Panc1 (cell line): ENCODE results near the gene DTNB. TPM values are rescaled to one million over a fixed set of nuclear protein-coding genes. Genes with fewer than 3 reads are reported as not detected.

Experiments used
- ATAC-seq: fragments of 200-7000 bp; cut with Tn5 transposase; 2 replicates; pipeline ENCODE4 v1.9.1; 2020; ENCODE audit warnings: mild to moderate bottlenecking, moderate library complexity
- BruUV-seq: library from RNA; stranded (reverse); fragments of 400-500 nt; replicated peaks from 2 replicates; lab custom pipeline; 2021; lab: Mats Ljungman, UMichigan
- CTCF ChIA-PET: fragments of 300-600 bp; sonication (Branson Sonifier 250); formaldehyde crosslinking; loops from one replicate; lab custom pipeline; 2022; ENCODE audit warnings: antibody characterized with exemption; lab: Charles Lee
- POLR2A ChIA-PET: fragments of 300-600 bp; sonication (Branson Sonifier 250); formaldehyde crosslinking; loops from one replicate; lab custom pipeline; 2022; ENCODE audit warnings: antibody characterized with exemption; lab: Charles Lee
- DNase-seq: peaks from one replicate; pipeline ENCODE4 v3.0.0-alpha.2; 2010; ENCODE audit warnings: low read depth, low spot score
- H3K27ac ChIP-seq: 2 replicates; pipeline ENCODE4 v1.5.1; 2011; ENCODE audit warnings: mild to moderate bottlenecking, low read length, inconsistent platforms
- H3K27me3 ChIP-seq: fragments of 200-500 bp; sonication (Bioruptor generic); 2 replicates; pipeline ENCODE4 v1.6.0; 2014; ENCODE audit warnings: low read length, inconsistent platforms; ENCODE audit not compliant: control insufficient read depth, insufficient read depth
- H3K36me3 ChIP-seq: fragments of 200-500 bp; sonication (Bioruptor generic); 2 replicates; pipeline ENCODE4 v1.5.1; 2014; ENCODE audit warnings: inconsistent platforms, mild to moderate bottlenecking, low read length, moderate library complexity; ENCODE audit not compliant: control insufficient read depth, insufficient read depth
- H3K4me1 ChIP-seq: 2 replicates; pipeline ENCODE4 v1.5.1; 2011; ENCODE audit warnings: inconsistent platforms, mild to moderate bottlenecking, low read length, moderate library complexity; ENCODE audit not compliant: control insufficient read depth, insufficient read depth
- H3K4me3 ChIP-seq, 2 experiments: 2 replicates each; pipeline ENCODE4 v1.5.1; 2011 to 2012; ENCODE audit warnings: low read depth in 2 of 2, low read length in 2 of 2, mild to moderate bottlenecking in 2 of 2, inconsistent platforms in 1 of 2, moderate library complexity in 1 of 2
- H3K9me3 ChIP-seq: fragments of 200-500 bp; sonication (Bioruptor generic); 2 replicates; pipeline ENCODE4 v1.5.1; 2014; ENCODE audit warnings: low read depth, mild to moderate bottlenecking, inconsistent platforms, low read length, moderate library complexity; ENCODE audit not compliant: control insufficient read depth, insufficient read depth
- POLR2AphosphoS5 ChIP-seq: IDR thresholded peaks from 2 replicates; pipeline ENCODE4 v1.6.1; 2012; ENCODE audit warnings: mild to moderate bottlenecking, low read depth, low read length, moderate library complexity
- SIN3A ChIP-seq: IDR thresholded peaks from 2 replicates; pipeline ENCODE4 v1.6.1; 2012; ENCODE audit warnings: low read depth, mild to moderate bottlenecking, low read length, moderate library complexity, borderline replicate concordance; ENCODE audit not compliant: insufficient read depth
- TCF7L2 ChIP-seq: IDR thresholded peaks from 2 replicates; pipeline ENCODE4 v1.6.1; 2011; ENCODE audit warnings: mild to moderate bottlenecking, low read depth, low read length, inconsistent platforms
- in situ Hi-C: cut with HindIII; loops from 2 replicates; pipeline ENCODE4 v1.10.0; 2016; ENCODE audit warnings: low sequenced_read_pairs, low pct_unique_long_range_greater_than_20kb
- intact Hi-C: fragments of 100-400 bp; cut with micrococcal nuclease; formaldehyde crosslinking; loops from one replicate; pipeline ENCODE4 v1.10.0; 2022; ENCODE audit not compliant: unreplicated experiment
- total RNA-seq: library from RNA; stranded (reverse); gene quantifications from one replicate; pipeline ENCODE4 v1.2.1, GENCODE V29; 2021; ENCODE audit not compliant: unreplicated experiment
- TF ChIP-seq, protein P1 (sequence below): fragments of 450-650 bp; IDR thresholded peaks from 2 replicates; pipeline ENCODE4 v1.5.1; 2017; ENCODE audit warnings: mild to moderate bottlenecking
- TF ChIP-seq, protein P2 (sequence below), 2 experiments: IDR thresholded peaks; 2 replicates each; pipeline ENCODE4 v1.6.1; 2011 to 2012; ENCODE audit warnings: low read depth in 2 of 2, control low read depth in 1 of 2, low read length in 1 of 2, mild to moderate bottlenecking in 1 of 2, moderate library complexity in 1 of 2; ENCODE audit not compliant: insufficient read depth in 1 of 2

The DTNB gene
- total RNA-seq, 1 experiment from 2014 or later = 37.8 TPM

DNA sequence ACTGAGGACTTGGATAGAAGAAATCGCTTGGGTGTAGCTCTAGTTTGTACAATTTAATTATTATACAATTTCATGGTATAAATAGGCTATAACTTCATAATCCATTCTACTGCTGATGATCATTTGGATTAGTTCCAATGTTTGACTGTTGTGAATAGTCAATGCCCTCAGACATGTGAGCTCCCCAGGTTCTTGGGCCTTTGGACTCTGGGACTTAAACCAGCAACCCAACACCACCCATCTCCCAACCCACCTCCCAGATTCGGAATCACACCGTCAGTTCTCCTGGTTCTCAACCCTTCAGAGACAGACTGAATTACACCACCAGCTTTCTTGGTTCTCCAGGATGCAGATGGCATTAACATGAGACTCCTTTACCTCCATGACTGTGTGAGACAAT lies 247.1 kb downstream of the DTNB start:
- POLR2A ChIA-PET = no interaction called here
- in situ Hi-C loops = no loop called here
- no peak overlapping the region for H3K4me3 ChIP-seq

DNA sequence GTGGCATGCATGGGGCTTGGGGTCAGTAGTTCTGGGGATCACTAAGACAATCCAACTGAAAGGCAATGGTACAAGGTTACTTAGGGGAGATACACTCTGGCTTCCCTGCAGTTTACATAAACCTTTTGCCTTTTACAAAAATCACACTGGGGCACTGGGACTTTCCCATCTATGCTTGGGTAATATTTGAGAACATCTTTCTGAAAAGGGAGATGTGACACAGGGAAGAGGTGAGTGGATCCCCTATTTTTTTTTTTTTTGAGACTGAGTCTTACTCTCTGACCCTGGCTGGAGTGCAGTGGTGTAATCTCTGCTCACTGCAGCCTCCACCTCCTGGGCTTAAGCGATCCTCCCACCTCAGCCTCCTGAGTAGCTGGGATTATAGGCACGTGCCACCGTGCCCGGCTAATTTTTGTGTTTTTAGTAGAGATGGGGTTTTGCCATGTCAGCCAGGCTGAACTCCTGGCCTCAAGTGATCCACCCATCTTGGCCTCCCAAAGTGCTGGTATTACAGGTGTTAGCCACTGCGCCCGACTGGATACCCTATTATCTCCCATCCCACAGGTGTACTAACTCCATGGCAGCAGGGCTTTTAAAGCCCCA lies 248.8 kb downstream of the DTNB start:
- H3K4me1 ChIP-seq = no peaks in the 10 kb centered on the region
- POLR2A ChIA-PET = no interaction called here
- ATAC-seq = no peak
- H3K9me3 ChIP-seq = no peaks in the 10 kb centered on the region
- no peak overlapping the region for H3K27ac ChIP-seq
- no peak overlapping the region for H3K4me3 ChIP-seq
- no TSS peak for BruUV-seq
- no peaks in the 10 kb centered on the region for H3K36me3 ChIP-seq
- in situ Hi-C loops = no loop called here
- TF ChIP-seq, protein P1, sequence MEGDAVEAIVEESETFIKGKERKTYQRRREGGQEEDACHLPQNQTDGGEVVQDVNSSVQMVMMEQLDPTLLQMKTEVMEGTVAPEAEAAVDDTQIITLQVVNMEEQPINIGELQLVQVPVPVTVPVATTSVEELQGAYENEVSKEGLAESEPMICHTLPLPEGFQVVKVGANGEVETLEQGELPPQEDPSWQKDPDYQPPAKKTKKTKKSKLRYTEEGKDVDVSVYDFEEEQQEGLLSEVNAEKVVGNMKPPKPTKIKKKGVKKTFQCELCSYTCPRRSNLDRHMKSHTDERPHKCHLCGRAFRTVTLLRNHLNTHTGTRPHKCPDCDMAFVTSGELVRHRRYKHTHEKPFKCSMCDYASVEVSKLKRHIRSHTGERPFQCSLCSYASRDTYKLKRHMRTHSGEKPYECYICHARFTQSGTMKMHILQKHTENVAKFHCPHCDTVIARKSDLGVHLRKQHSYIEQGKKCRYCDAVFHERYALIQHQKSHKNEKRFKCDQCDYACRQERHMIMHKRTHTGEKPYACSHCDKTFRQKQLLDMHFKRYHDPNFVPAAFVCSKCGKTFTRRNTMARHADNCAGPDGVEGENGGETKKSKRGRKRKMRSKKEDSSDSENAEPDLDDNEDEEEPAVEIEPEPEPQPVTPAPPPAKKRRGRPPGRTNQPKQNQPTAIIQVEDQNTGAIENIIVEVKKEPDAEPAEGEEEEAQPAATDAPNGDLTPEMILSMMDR = no peak
- no peak for TF ChIP-seq TCF7L2
- DNase-seq = no peak
- H3K27me3 ChIP-seq = no peaks in the 10 kb centered on the region
- intact Hi-C loops = no loop called here
- CTCF ChIA-PET = no interaction called here

More for the DNA sequence above, 247.1 kb downstream of the DTNB start:
- no peaks in the 10 kb centered on the region for H3K4me1 ChIP-seq
- no peaks in the 10 kb centered on the region for H3K36me3 ChIP-seq
- no peaks in the 10 kb centered on the region for H3K27me3 ChIP-seq
- TF ChIP-seq, protein P2, sequence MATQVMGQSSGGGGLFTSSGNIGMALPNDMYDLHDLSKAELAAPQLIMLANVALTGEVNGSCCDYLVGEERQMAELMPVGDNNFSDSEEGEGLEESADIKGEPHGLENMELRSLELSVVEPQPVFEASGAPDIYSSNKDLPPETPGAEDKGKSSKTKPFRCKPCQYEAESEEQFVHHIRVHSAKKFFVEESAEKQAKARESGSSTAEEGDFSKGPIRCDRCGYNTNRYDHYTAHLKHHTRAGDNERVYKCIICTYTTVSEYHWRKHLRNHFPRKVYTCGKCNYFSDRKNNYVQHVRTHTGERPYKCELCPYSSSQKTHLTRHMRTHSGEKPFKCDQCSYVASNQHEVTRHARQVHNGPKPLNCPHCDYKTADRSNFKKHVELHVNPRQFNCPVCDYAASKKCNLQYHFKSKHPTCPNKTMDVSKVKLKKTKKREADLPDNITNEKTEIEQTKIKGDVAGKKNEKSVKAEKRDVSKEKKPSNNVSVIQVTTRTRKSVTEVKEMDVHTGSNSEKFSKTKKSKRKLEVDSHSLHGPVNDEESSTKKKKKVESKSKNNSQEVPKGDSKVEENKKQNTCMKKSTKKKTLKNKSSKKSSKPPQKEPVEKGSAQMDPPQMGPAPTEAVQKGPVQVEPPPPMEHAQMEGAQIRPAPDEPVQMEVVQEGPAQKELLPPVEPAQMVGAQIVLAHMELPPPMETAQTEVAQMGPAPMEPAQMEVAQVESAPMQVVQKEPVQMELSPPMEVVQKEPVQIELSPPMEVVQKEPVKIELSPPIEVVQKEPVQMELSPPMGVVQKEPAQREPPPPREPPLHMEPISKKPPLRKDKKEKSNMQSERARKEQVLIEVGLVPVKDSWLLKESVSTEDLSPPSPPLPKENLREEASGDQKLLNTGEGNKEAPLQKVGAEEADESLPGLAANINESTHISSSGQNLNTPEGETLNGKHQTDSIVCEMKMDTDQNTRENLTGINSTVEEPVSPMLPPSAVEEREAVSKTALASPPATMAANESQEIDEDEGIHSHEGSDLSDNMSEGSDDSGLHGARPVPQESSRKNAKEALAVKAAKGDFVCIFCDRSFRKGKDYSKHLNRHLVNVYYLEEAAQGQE (IDR thresholded peaks at IDR 0.05; ENCODE audit: insufficient read depth in 1 of 2, low read depth in 2 of 2, low read length in 1 of 2) = no peak
- TF ChIP-seq POLR2AphosphoS5 = no peak
- TF ChIP-seq, protein P1 = no peak
- TF ChIP-seq SIN3A = no peak
- no peak for TF ChIP-seq TCF7L2
- no TSS peak for BruUV-seq
- no peak for DNase-seq
- intact Hi-C loops = no loop called here
- CTCF ChIA-PET = no interaction called here
- no peak for ATAC-seq
- H3K27ac ChIP-seq = no peak overlapping the region
- H3K9me3 ChIP-seq = no peaks in the 10 kb centered on the region
